GM23248 (cell line): ENCODE results near the gene ZBTB46. TPM values are rescaled to one million over a fixed set of nuclear protein-coding genes. Genes with fewer than 3 reads are reported as not detected.

Experiments used
- DNase-seq: peaks from one replicate; pipeline ENCODE4 v3.0.0-alpha.2; 2015
- H2AFZ ChIP-seq: fragments of 200-600 bp; sonication (generic); 2 replicates; pipeline ENCODE4 v1.6.1; 2016; ENCODE audit warnings: antibody characterized with exemption
- H3F3A ChIP-seq: fragments of 200-600 bp; sonication (generic); 2 replicates; pipeline ENCODE4 v1.6.1; 2016; ENCODE audit warnings: mild to moderate bottlenecking, antibody characterized with exemption, mixed run types; ENCODE audit not compliant: insufficient read depth
- H3K27ac ChIP-seq: fragments of 200-600 bp; sonication (generic); 2 replicates; pipeline ENCODE4 v1.5.1; 2016; ENCODE audit warnings: mild to moderate bottlenecking
- H3K27me3 ChIP-seq: fragments of 200-600 bp; sonication (generic); replicated peaks from 2 replicates; pipeline ENCODE4 v1.6.1; 2016; ENCODE audit warnings: mild to moderate bottlenecking; ENCODE audit not compliant: insufficient read depth
- H3K36me3 ChIP-seq: fragments of 200-600 bp; sonication (generic); 2 replicates; pipeline ENCODE4 v1.6.1; 2016; ENCODE audit warnings: low read depth, mild to moderate bottlenecking
- H3K4me1 ChIP-seq: fragments of 200-600 bp; sonication (generic); 2 replicates; pipeline ENCODE4 v1.6.1; 2016; ENCODE audit warnings: mild to moderate bottlenecking; ENCODE audit not compliant: insufficient read depth
- H3K4me2 ChIP-seq: fragments of 200-600 bp; sonication (generic); one replicate; pipeline ENCODE4 v1.6.1; 2016; ENCODE audit warnings: mild to moderate bottlenecking; ENCODE audit not compliant: unreplicated experiment
- H3K4me3 ChIP-seq: fragments of 200-600 bp; sonication (generic); 2 replicates; pipeline ENCODE4 v1.5.1; 2016; ENCODE audit warnings: mild to moderate bottlenecking
- H3K79me2 ChIP-seq: fragments of 200-600 bp; sonication (generic); 2 replicates; pipeline ENCODE4 v1.6.1; 2016; ENCODE audit warnings: mild to moderate bottlenecking; ENCODE audit not compliant: insufficient read depth
- H3K9ac ChIP-seq: fragments of 200-600 bp; sonication (generic); 2 replicates; pipeline ENCODE4 v1.6.1; 2016; ENCODE audit warnings: mild to moderate bottlenecking
- H3K9me2 ChIP-seq: fragments of 200-600 bp; sonication (generic); 2 replicates; pipeline ENCODE4 v1.6.1; 2016; ENCODE audit warnings: mixed run types, mild to moderate bottlenecking, moderate library complexity; ENCODE audit not compliant: insufficient read depth
- H3K9me3 ChIP-seq: fragments of 200-600 bp; sonication (generic); one replicate; pipeline ENCODE4 v1.6.1; 2017; ENCODE audit warnings: low read depth
- H4K20me1 ChIP-seq: fragments of 200-600 bp; sonication (generic); 2 replicates; pipeline ENCODE4 v1.6.0; 2016; ENCODE audit not compliant: insufficient read depth
- EZH2 ChIP-seq: fragments of 200-600 bp; sonication (generic); IDR thresholded peaks from 2 replicates; pipeline ENCODE4 v1.6.1; 2018; ENCODE audit warnings: antibody characterized with exemption, mild to moderate bottlenecking; ENCODE audit not compliant: insufficient read depth, poor library complexity, severe bottlenecking
- EZH2phosphoT487 ChIP-seq: fragments of 200-600 bp; sonication (generic); IDR thresholded peaks from 2 replicates; pipeline ENCODE4 v1.6.1; 2018; ENCODE audit warnings: antibody characterized with exemption, moderate library complexity, mild to moderate bottlenecking, low read depth; ENCODE audit not compliant: insufficient read depth
- WGBS, 2 experiments: methylation state at CpG; one replicate each; pipeline ENCODE4 v1.1.6; 2015 to 2017; ENCODE audit warnings: low lambda C conversion rate in 2 of 2, low coverage in 1 of 2; ENCODE audit errors: missing lambda C conversion rate in 2 of 2; 5-methylcytosine and 5-hydroxymethylcytosine counted together
- in situ Hi-C: fragments of 300-500 bp; cut with MboI; formaldehyde crosslinking; loops from 2 replicates; pipeline ENCODE4 v1.15.0; 2020
- polyA plus RNA-seq: library from polyadenylated mRNA; unstranded; fragments of >200 nt; fragmentation: Nextera tagmentation; extraction: Ambion mirVana; gene quantifications from 2 replicates; pipeline ENCODE4 v1.2.1, GENCODE V29; 2016
- total RNA-seq: library from RNA; depleted of rRNA; stranded (reverse); fragments of >200 nt; shearing (Covaris generic); gene quantifications from 2 replicates; pipeline ENCODE4 v1.2.3, GENCODE V29; 2014

ZBTB46 gene
- total and polyA plus RNA-seq, 2 experiments from 2014 or later, result 0.33 to 1.9 TPM

GRCh38 chr20:63822276-63822696 is 8.8 kb downstream of the ZBTB46 start:
- H2AFZ ChIP-seq, result no peak overlapping the region
- H3F3A ChIP-seq, result no peaks in the 10 kb centered on the region
- no peak overlapping the region for H3K9ac ChIP-seq
- no peaks in the 10 kb centered on the region for H3K36me3 ChIP-seq
- in situ Hi-C loops, result no loop called here
- 79 to 83% methylated on average over 15 of the region's 15 CpGs for WGBS, 2 experiments
- no peaks in the 10 kb centered on the region for H3K27me3 ChIP-seq
- DNase-seq, result no peak
- H3K4me1 ChIP-seq, result peaks cover 4% of the 10 kb centered on the region; the same call in 1 of the 2 replicates
- no peaks in the 10 kb centered on the region for H3K79me2 ChIP-seq
- H4K20me1 ChIP-seq, result no peaks in the 10 kb centered on the region
- H3K9me2 ChIP-seq, result no peaks in the 10 kb centered on the region
- no peak overlapping the region for H3K4me2 ChIP-seq
- no peaks in the 10 kb centered on the region for H3K9me3 ChIP-seq
- TF ChIP-seq EZH2phosphoT487 (no peak), EZH2 (no peak)
- H3K27ac ChIP-seq, result no peak overlapping the region
- H3K4me3 ChIP-seq, result no peak overlapping the region

- 84 to 87% methylated on average over 8 of the region's 8 CpGs for WGBS, 2 experiments
- H3K9me2 ChIP-seq, result no peaks in the 10 kb centered on the region
- no peaks in the 10 kb centered on the region for H4K20me1 ChIP-seq
- no peak overlapping the region for H2AFZ ChIP-seq
- H3K27me3 ChIP-seq, result no peaks in the 10 kb centered on the region
- TF ChIP-seq EZH2phosphoT487, result no peak
- TF ChIP-seq EZH2, result no peak
- in situ Hi-C loops, result no loop called here
- H3K79me2 ChIP-seq, result no peaks in the 10 kb centered on the region
- no peaks in the 10 kb centered on the region for H3F3A ChIP-seq
- DNase-seq, result no peak
- H3K9ac ChIP-seq, result no peak overlapping the region
- no peak overlapping the region for H3K4me2 ChIP-seq
- H3K9me3 ChIP-seq, result no peaks in the 10 kb centered on the region
- no peak overlapping the region for H3K4me3 ChIP-seq
- H3K4me1 ChIP-seq, result peaks cover 4% of the 10 kb centered on the region; the same call in 1 of the 2 replicates
- H3K36me3 ChIP-seq, result no peaks in the 10 kb centered on the region
- no peak overlapping the region for H3K27ac ChIP-seq
These were observed 9.3 kb downstream of the ZBTB46 start for GRCh38 chr20:63821811-63822210.

GRCh38 chr20:63819224-63819921 is 11.7 kb downstream of the ZBTB46 start:
- H3K4me3 ChIP-seq, result peak overlapping the region; percentile 80
- no peaks in the 10 kb centered on the region for H3K27me3 ChIP-seq
- in situ Hi-C loops, result no loop called here
- H3K36me3 ChIP-seq, result no peaks in the 10 kb centered on the region
- H3K9ac ChIP-seq, result peak overlapping the region; percentile 63; the same call in 1 of the 2 replicates
- TF ChIP-seq EZH2phosphoT487 (no peak), EZH2 (no peak)
- no peaks in the 10 kb centered on the region for H3K9me2 ChIP-seq
- 29 to 31% methylated on average over 24 of the region's 24 CpGs for WGBS, 2 experiments
- peak overlapping the region; percentile 98 for H3K4me2 ChIP-seq
- no peaks in the 10 kb centered on the region for H3K9me3 ChIP-seq
- no peaks in the 10 kb centered on the region for H4K20me1 ChIP-seq
- no peak overlapping the region for H3K27ac ChIP-seq
- H2AFZ ChIP-seq, result peak overlapping the region; percentile 93
- H3K79me2 ChIP-seq, result no peaks in the 10 kb centered on the region
- 0 out of 2 replicates have a peak, but pooled peaks cover 10% of the 10 kb centered on the region for H3F3A ChIP-seq
- peaks cover 4% of the 10 kb centered on the region; the same call in 1 of the 2 replicates for H3K4me1 ChIP-seq
- peak; percentile 69 for DNase-seq

- Histone ChIP-seq H2AFZ (no peak overlapping the region), H4K20me1 (no peaks in the 10 kb centered on the region)
These were observed 15.3 kb downstream of the ZBTB46 start for GRCh38 chr20:63815615-63816253.

More at GRCh38 chr20:63815615-63816253, 15.3 kb downstream of the ZBTB46 start:
- H3K27me3 ChIP-seq, result no peaks in the 10 kb centered on the region
- H3K79me2 ChIP-seq, result no peaks in the 10 kb centered on the region
- H3K4me2 ChIP-seq, result no peak overlapping the region
- H3K9ac ChIP-seq, result no peak overlapping the region
- DNase-seq, result no peak
- TF ChIP-seq EZH2phosphoT487 (no peak), EZH2 (no peak)
- no peak overlapping the region for H3K27ac ChIP-seq
- 0 out of 2 replicates have a peak, but pooled peaks cover 10% of the 10 kb centered on the region for H3F3A ChIP-seq
- H3K9me2 ChIP-seq, result no peaks in the 10 kb centered on the region
- H3K9me3 ChIP-seq, result no peaks in the 10 kb centered on the region
- H3K4me1 ChIP-seq, result peaks cover 4% of the 10 kb centered on the region; the same call in 1 of the 2 replicates
- in situ Hi-C loops, result no loop called here
- H3K4me3 ChIP-seq, result no peak overlapping the region
- 80 to 93% methylated on average over 7 to 14 of the region's 14 CpGs for WGBS, 2 experiments
- no peaks in the 10 kb centered on the region for H3K36me3 ChIP-seq
